HG03025 (cell line): ENCODE results near the gene PSMC3IP.
A peak's percentile ranks its signal among the peaks of the same experiment; 100 is the strongest.

ENCODE experiments used
- ATAC-seq: cut with Tn5 transposase; IDR thresholded peaks from one replicate; pipeline ENCODE4 v1.9.1; 2021; ENCODE audit warnings: mild to moderate bottlenecking, moderate library complexity; ENCODE audit not compliant: unreplicated experiment, low FRiP score

The PSMC3IP gene

GRCh38 chr17:42586514-42587230 lies 9.1 kb upstream of the PSMC3IP start:
- ATAC-seq, result no peak

GRCh38 chr17:42585353-42585752 lies 7.8 kb upstream of the PSMC3IP start:
- no peak for ATAC-seq

GRCh38 chr17:42584880-42585279 lies 7.4 kb upstream of the PSMC3IP start:
- no peak for ATAC-seq

GRCh38 chr17:42581744-42582270 lies 4.3 kb upstream of the PSMC3IP start:
- no peak for ATAC-seq

GRCh38 chr17:42579794-42580551 lies 2.4 kb upstream of the PSMC3IP start:
- ATAC-seq, result no peak

- ATAC-seq, result peak; percentile 44
These were observed 847 bp upstream of the PSMC3IP start for GRCh38 chr17:42578282-42578869.

GRCh38 chr17:42577140-42577531 lies 393 bp downstream of the PSMC3IP start:
- ATAC-seq, result no peak

GRCh38 chr17:42574463-42574862 lies 3.1 kb downstream of the PSMC3IP start:
- ATAC-seq, result no peak

- no peak for ATAC-seq
These were observed 4.4 kb downstream of the PSMC3IP start for GRCh38 chr17:42573095-42573494.

- no peak for ATAC-seq
These were observed 5.9 kb downstream of the PSMC3IP start for GRCh38 chr17:42571435-42572225.

GRCh38 chr17:42568341-42569111 lies 9.0 kb downstream of the PSMC3IP start:
- ATAC-seq, result no peak

GRCh38 chr17:42566883-42567573 lies 10.5 kb downstream of the PSMC3IP start, which contains the start of gene MLX:
Gene MLX (plus strand): TSS chr17:42567100. CDS start chr17:42567125, 25 bp downstream.
- peak; percentile 51 for ATAC-seq

- no peak for ATAC-seq
These were observed 11.2 kb downstream of the PSMC3IP start for GRCh38 chr17:42566215-42566882.

GRCh38 chr17:42565523-42566214 lies 11.9 kb downstream of the PSMC3IP start:
- ATAC-seq, result no peak

- ATAC-seq, result no peak
These were observed 12.6 kb downstream of the PSMC3IP start for GRCh38 chr17:42564815-42565522.

- no peak for ATAC-seq
These were observed 13.6 kb downstream of the PSMC3IP start for GRCh38 chr17:42563950-42564349.

- no peak for ATAC-seq
These were observed 14.0 kb downstream of the PSMC3IP start for GRCh38 chr17:42563543-42563942.
